HFFc6 (cell line): Measurements from ENCODE around the gene PCBP4. TPM values are rescaled to one million over a fixed set of nuclear protein-coding genes. Genes with fewer than 3 reads are reported as not detected.

ENCODE experiments used
- DNase-seq: peaks from one replicate; pipeline ENCODE4 v3.0.0-alpha.2; 2018
- H3K27ac Mint-ChIP-seq: 2 replicates; pipeline ENCODE4 v1.8.0; 2020; ENCODE audit warnings: mild to moderate bottlenecking, mixed read lengths
- H3K27me3 Mint-ChIP-seq: 2 replicates; pipeline ENCODE4 v1.8.0; 2021; ENCODE audit warnings: mild to moderate bottlenecking, moderate library complexity, mixed read lengths; ENCODE audit not compliant: insufficient read depth
- H3K36me3 Mint-ChIP-seq: 2 replicates; pipeline ENCODE4 v1.8.0; 2021; ENCODE audit warnings: low read depth, mixed read lengths
- H3K4me1 Mint-ChIP-seq: 2 replicates; pipeline ENCODE4 v1.8.0; 2020; ENCODE audit warnings: low read depth, mixed read lengths
- H3K4me3 Mint-ChIP-seq: 2 replicates; pipeline ENCODE4 v1.8.0; 2020; ENCODE audit warnings: mild to moderate bottlenecking, moderate library complexity, mixed read lengths
- H3K9me3 Mint-ChIP-seq: 2 replicates; pipeline ENCODE4 v1.8.0; 2020; ENCODE audit warnings: mild to moderate bottlenecking, mixed read lengths
- total RNA-seq, 6 experiments: library from RNA; stranded (reverse); fragmentation: NEBNext Ultra II Directional; extraction: Animal tissue kit (Norgen Biotek cat#: 25700); gene quantifications; 2 replicates in 1 of 6; 3 replicates in 5 of 6; pipeline ENCODE4 v1.2.3, GENCODE V29; 2021
- TF ChIP-seq, protein P1 (sequence below): fragments of 200-600 bp; sonication (generic); IDR thresholded peaks from 2 replicates; pipeline ENCODE4 v1.5.0; 2021; ENCODE audit warnings: antibody characterized with exemption, mild to moderate bottlenecking

Gene PCBP4
- total RNA-seq, 6 experiments from 2014 or later, result 98.6 to 128 (median 110) TPM

DNA sequence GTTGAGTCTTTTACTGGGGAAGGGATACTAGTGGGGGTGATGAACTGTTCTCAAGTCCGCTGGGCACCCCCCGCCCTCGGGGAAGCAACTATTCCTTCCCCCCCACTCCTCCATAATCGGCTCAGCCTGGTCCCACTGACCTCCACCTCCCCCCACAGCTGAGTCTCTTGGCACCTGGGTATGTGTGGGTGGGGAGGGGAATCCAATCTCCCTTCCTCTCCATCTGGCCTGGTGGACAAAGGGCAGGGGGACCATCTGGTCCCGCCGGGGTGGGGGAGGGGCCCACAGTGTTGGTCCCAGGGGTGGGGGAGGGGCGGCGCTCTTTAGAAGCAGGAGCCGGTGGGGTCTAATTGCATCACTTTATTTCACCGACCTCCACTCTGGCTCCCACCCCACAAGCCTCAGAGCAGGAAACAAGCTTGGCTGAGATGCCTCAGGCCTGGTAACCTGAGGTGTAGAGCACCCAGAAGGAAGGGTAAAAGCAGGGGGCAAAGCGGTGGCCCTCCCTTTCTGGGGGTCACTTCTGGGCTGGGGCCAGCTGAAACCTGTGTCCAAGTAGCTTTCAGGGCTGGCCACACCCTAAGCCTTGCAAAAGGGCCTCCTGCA, 1.0 kb upstream of the PCBP4 start:
- Mint-ChIP-seq H3K36me3 (no peaks in the 10 kb centered on the region), H3K27ac (peak overlapping the region; percentile 77), H3K9me3 (no peaks in the 10 kb centered on the region), H3K27me3 (no peaks in the 10 kb centered on the region; the same call in 1 of the 2 replicates), H3K4me3 (peak overlapping the region; percentile 86), H3K4me1 (peaks cover 21% of the 10 kb centered on the region)
- DNase-seq, result no peak
- TF ChIP-seq, protein P1, sequence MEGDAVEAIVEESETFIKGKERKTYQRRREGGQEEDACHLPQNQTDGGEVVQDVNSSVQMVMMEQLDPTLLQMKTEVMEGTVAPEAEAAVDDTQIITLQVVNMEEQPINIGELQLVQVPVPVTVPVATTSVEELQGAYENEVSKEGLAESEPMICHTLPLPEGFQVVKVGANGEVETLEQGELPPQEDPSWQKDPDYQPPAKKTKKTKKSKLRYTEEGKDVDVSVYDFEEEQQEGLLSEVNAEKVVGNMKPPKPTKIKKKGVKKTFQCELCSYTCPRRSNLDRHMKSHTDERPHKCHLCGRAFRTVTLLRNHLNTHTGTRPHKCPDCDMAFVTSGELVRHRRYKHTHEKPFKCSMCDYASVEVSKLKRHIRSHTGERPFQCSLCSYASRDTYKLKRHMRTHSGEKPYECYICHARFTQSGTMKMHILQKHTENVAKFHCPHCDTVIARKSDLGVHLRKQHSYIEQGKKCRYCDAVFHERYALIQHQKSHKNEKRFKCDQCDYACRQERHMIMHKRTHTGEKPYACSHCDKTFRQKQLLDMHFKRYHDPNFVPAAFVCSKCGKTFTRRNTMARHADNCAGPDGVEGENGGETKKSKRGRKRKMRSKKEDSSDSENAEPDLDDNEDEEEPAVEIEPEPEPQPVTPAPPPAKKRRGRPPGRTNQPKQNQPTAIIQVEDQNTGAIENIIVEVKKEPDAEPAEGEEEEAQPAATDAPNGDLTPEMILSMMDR, result no peak

DNA sequence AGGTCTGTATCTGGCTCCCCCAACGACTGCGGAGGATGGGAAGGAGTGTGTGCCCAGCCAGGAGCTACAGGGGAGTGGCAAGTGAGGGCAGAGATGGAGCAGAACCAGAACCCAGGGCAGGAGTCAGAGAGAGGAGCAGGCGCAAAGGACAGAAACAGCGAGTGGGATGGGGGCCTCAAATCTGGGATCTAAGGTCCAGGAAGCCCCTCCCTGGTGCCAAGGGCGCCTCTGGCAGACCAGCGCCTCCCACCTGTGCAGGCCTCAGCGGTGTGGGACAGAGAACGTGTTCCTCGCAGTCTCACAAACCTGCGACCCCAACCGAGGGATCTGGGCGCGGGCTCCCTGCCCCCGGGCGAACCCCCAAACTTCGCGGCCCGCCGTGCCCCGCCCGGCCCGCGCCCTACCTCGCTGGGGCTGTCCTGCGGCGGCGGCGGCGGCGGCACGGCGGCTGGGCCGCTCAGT, 301 bp downstream of the PCBP4 start:
- DNase-seq, result no peak
- H3K27ac Mint-ChIP-seq, result peak overlapping the region; percentile 85
- H3K9me3 Mint-ChIP-seq, result no peaks in the 10 kb centered on the region
- peak overlapping the region; percentile 95 for H3K4me3 Mint-ChIP-seq
- TF ChIP-seq, protein P1, result no peak
- H3K36me3 Mint-ChIP-seq, result no peaks in the 10 kb centered on the region
- H3K27me3 Mint-ChIP-seq, result no peaks in the 10 kb centered on the region; the same call in 1 of the 2 replicates
- H3K4me1 Mint-ChIP-seq, result peaks cover 27% of the 10 kb centered on the region

DNA sequence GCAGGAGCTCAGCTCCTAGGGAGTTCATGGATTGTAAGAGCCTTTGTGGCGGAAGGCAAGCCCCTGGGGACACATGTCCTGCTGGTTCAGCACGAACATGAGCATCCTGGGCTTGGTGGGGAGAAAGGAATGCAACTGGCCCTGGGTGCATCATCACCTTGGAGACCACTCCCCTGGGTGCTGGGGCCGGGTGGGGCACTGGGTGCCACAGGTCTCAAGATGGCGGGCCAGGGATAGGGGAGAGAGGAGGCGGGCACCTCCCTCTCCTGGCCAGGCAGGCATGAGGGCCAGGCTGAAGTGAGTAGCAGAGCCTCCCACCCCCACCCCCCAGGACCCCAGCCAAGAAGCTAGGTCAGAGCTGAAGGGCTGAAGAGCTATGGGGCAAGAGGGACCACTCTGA, 768 bp downstream of the PCBP4 start:
- H3K27ac Mint-ChIP-seq, result peak overlapping the region; percentile 85
- no peak for DNase-seq
- H3K27me3 Mint-ChIP-seq, result no peaks in the 10 kb centered on the region; the same call in 1 of the 2 replicates
- peak overlapping the region; percentile 95 for H3K4me3 Mint-ChIP-seq
- no peaks in the 10 kb centered on the region for H3K36me3 Mint-ChIP-seq
- TF ChIP-seq, protein P1, result no peak
- H3K4me1 Mint-ChIP-seq, result peaks cover 27% of the 10 kb centered on the region
- no peaks in the 10 kb centered on the region for H3K9me3 Mint-ChIP-seq

DNA sequence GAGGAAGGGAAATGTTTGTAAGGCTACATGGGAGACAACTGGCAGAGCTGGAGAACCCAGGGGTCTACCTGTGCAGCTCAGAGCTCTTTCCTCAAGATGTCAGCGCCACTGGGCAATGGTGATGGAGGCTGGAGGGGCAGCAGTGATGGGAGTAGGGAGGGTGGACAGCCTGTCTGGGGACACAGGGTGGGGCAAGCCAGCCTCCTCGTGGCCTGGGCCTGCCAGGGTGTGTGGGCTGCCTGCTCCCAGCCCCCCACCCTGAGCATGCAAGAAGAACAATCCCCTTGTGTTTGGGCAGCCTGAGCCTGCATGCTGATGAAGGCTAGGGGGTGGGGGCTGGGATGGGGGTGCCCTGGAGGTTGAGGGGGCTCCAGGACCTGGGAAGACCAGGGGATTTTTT, 1.2 kb downstream of the PCBP4 start:
- TF ChIP-seq, protein P1, result no peak
- Mint-ChIP-seq H3K4me1 (peaks cover 27% of the 10 kb centered on the region), H3K27ac (no peak overlapping the region), H3K9me3 (no peaks in the 10 kb centered on the region), H3K27me3 (no peaks in the 10 kb centered on the region; the same call in 1 of the 2 replicates), H3K36me3 (no peaks in the 10 kb centered on the region), H3K4me3 (peak overlapping the region; percentile 95)
- DNase-seq, result no peak

DNA sequence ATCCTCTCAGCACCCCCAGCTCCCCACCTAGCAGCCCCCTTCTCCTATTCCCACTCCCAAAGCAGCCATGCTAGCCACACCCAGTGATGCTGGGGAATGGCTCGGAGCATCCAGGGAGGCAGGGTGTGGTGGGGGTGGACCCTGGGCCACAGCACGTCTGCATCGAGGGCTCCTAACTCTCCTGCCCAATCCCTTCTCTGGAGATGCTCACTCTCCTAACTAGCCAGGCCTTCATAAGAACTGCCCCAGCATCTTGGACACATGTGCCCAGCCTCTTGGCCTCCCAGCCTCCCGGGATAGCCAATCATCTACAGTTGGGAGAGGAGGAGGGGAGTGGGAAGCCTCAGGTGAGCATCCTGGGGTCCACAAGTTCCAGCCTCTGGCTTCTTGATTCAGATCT, 2.7 kb downstream of the PCBP4 start:
- TF ChIP-seq, protein P1, result no peak
- Mint-ChIP-seq H3K4me3 (no peak overlapping the region), H3K9me3 (no peaks in the 10 kb centered on the region), H3K4me1 (peaks cover 27% of the 10 kb centered on the region), H3K36me3 (no peaks in the 10 kb centered on the region), H3K27ac (no peak overlapping the region), H3K27me3 (no peaks in the 10 kb centered on the region; the same call in 1 of the 2 replicates)
- DNase-seq, result no peak
